GM18861 (cell line): Measurements from ENCODE around the gene ITPK1.
"Not testable (repeated sequence)": the region's sequence is repeated elsewhere in the genome, so short reads cannot be mapped to it uniquely, and the experiment has no call there.

Experiments used
- ATAC-seq: cut with Tn5 transposase; IDR thresholded peaks from one replicate; pipeline ENCODE4 v1.9.1; 2021; ENCODE audit not compliant: unreplicated experiment

The ITPK1 gene

DNA sequence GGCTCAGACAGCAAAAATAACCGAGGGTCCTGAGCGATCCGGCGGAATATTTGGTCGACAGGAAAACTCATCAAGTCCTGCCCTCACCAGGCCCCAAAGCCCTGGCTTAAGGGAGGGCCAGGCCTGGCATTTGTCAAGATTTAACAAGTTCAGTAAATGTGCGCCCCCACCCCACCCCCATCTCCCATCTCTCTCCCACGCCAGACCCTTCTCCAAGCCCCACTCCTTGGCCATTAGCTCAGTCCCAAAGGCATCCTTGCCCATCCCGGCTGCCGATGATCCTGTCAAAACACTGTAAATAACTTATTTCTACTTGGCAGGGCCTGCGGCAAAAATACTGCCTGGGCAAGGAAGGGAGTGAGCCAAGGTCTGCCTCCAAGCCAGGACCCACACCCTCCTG lies 52.8 kb downstream of the ITPK1 start:
- no peak for ATAC-seq

DNA sequence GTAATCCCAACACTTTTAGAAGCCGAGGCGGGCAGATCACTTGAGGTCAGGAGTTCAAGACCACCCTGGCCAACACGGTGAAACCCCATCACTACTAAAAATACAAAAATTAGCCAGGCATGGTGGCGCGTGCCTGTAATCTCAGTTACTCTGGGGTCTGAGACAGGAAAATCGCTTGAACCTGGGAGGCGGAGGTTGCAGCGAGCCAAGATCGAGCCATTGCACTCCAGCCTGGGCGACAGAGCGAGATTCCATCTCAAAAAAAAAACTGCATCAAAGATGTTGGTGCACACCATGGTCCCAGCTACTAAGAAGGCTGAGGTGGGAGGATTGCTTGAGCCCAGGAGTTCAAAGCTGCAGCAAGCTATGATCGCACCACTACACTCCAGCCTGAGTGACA lies 53.7 kb downstream of the ITPK1 start:
- not testable (repeated sequence) for ATAC-seq

- no peak for ATAC-seq
Observed at GRCh38 chr14:93061380-93062012, 54.2 kb downstream of the ITPK1 start.

GRCh38 chr14:93060841-93061240 lies 54.9 kb downstream of the ITPK1 start:
- no peak for ATAC-seq

DNA sequence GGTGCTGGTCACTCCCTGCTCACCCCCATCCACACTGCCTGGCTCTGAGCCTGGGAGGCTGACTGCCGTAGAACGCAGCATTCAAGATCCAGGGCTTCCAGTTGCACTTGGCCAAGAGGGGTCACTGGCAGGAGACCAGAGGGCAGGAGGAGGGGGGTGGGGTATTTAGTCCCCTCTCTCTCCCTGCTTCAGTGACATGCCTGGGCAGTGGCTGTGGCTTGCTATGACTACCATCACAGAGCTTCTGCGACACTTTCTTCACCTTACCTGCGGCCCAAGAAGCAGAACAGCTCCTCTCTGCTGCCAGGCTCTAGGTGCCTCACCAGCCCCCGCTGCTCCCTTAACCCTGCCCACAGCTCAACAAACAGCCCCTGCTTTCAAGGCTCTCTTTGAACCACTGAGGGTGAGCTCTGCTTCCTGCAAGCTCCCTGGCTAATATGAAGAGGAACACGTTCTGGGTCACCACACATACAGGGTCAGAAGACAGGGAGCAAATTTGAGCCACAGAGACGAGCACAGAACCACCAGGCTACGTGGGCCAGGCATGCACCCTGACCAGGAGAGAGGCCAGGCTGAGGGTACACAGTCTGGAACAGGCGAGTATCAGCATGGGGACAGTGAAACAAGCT lies 55.7 kb downstream of the ITPK1 start:
- ATAC-seq, result no peak

DNA sequence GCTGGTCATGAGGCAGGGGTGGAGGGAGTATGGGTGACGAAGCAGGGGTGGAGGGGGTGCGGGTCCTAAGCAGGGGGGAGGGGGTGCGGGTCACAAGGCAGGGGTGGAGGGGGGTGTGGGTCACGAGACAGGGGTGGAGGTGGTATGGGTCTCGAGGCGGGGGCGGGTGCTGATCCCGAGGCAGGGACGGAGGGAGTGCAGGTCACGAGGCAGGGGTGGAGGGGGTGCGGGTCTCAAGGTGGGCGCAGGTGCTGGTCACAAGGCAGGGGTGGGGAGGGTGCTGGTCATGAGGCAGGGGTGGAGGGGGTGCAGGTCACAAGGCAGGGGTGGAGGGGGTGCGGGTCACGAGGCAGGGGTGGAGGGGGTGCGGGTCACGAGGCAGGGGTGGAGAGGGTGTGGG lies 56.5 kb downstream of the ITPK1 start:
- ATAC-seq, result no peak

DNA sequence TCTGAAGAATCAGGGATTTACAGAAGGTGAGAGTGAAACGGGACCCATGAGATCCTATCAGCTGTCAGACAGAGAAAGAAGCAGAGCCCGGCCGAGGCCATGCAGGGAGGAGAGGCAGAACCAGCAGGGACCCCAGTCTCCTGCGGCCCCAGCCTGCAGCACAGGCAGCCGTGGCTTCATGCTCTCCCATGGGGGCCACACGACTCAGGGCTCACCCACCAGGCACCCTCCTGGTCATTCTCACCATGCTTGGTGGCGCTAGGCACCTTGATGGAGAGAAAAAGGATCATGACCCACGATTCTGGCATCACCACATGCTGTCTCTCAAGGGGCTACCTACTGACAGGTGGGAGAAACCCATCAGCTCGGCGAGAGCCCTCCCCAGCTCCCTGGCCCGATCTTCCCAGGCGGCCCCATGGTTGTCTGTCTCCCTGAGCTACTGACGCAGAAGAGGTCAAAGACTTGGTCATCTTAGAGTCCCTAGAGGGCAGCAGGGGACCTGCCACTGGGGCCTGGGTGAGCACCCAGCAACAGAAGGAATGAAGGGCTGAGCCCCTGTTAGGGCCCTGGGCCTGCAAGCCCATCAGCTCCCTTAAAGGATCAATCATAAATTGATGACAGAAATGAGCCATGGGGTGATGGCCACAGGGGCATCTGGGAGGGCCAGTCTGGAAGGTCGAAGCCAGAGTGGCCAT lies 58.0 kb downstream of the ITPK1 start:
- no peak for ATAC-seq

- no peak for ATAC-seq
Observed at GRCh38 chr14:93056840-93057585, 58.7 kb downstream of the ITPK1 start.

GRCh38 chr14:93056166-93056839 lies 59.4 kb downstream of the ITPK1 start:
- ATAC-seq, result no peak

GRCh38 chr14:93055651-93056115 lies 60.0 kb downstream of the ITPK1 start:
- ATAC-seq, result no peak

DNA sequence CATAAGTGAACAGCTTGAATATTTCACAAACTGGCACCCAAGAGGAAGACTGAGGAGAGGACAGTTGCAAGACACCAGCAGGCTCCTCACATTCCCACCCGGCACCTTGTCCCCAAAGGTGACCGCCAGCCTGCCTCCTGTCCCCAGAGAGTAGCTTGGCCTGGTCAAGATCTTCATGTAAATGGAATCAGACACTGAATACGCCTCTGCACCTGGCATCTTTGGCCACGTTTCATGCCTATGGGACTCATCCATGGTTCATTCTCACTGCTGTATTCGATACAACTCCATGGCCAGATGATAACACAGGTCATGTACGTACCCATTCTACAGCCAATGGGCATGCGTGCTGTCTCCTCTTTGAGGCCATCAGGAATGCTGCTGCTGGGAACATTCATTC lies 60.8 kb downstream of the ITPK1 start:
- ATAC-seq, result no peak

GRCh38 chr14:93054006-93054405 lies 61.7 kb downstream of the ITPK1 start:
- ATAC-seq, result no peak

DNA sequence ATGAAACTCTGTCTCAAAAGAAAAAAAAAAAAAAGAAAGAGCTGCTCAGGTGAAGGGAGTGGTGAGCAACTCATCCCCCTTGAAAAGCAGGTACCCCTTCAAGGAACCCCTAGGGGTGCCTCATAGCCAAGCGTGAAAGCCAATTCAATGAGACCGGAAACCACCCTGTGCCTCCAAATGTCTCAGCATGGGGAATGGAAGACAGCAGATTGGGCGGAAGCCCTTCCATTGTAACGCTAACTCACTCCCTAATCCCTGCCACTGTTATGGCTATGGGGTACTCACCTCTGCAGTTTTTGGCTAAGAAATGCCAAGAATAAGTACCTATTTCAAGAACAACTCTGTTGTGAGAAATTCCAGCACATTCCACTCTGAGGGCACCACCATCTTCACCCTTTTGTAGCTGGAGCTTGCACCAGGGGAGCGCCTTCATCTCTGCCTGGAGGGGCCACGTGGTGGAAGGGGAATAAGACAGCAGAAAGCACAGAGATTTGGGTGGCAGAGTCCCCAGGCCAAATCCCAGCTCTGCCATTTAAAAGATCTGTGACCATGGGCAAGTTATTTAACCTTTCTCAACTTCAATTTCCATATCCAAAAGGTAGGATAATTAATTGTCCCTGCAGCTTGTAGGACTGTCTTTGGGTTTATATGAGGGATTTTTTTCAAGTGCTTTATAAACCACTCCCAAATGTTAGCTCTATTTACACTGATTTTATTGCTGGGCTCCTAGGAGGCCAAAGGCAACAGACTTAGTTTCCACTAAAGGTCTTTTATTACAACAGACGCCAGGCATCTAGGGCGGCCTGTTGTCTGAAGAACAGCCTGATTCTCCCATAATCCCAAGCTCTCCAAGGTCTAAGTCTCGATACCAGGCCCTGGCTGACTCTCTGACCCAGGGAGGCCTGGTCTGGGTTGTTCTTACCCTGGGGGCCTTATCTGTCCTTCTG lies 63.9 kb downstream of the ITPK1 start:
- no peak for ATAC-seq

DNA sequence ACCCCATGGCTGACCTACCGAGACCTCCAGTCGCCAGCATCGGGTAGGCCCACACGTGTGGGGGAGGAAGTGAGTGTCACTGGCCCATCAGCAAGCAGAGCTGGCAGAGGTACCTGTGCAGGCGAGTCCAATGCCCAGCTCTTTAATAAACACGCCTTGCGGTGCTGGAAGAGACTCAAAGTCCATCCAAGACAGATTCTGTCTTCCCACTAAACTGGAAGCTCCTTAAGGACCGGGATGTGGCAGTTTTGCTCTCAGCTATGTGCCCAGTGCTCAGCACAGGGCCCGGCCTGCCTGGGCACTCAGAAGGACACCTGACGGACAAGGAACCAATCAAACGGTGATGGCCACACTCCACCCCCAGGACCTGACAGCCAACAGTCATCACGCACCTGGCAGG lies 65.0 kb downstream of the ITPK1 start:
- no peak for ATAC-seq

- ATAC-seq, result no peak
Observed at GRCh38 chr14:93049867-93050331, 65.8 kb downstream of the ITPK1 start.

GRCh38 chr14:93049315-93049714 lies 66.4 kb downstream of the ITPK1 start:
- no peak for ATAC-seq

- ATAC-seq, result no peak
Observed at GRCh38 chr14:93048843-93049242, 66.9 kb downstream of the ITPK1 start.

DNA sequence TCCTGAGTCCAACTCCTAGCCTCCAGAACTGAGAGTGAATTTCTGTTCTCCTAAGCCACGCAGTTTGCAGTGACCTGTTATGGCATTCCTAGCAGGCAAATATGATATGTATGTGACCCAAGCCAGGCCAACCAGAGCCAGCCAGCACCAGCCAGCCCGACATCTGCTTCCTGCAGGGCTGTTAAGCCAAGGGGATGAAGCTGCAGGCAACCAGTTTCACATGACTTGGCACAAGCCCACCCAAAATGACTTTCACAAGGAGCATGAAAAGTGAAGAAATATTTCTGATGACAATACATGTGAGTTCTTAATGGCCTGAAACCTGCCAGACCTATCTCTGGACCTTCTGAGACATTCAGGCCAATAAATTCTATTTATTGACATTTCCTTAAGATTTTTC lies 68.1 kb downstream of the ITPK1 start:
- no peak for ATAC-seq

GRCh38 chr14:93047157-93047556 lies 68.6 kb downstream of the ITPK1 start:
- no peak for ATAC-seq

GRCh38 chr14:93046705-93047050 lies 69.0 kb downstream of the ITPK1 start:
- no peak for ATAC-seq
